MG63 (cell line): ENCODE data around the gene PCBP4. TPM values are rescaled to one million over a fixed set of nuclear protein-coding genes. Genes with fewer than 3 reads are reported as not detected.

Experiments used
- DNase-seq: peaks from one replicate; pipeline ENCODE4 v3.0.0-alpha.2; 2020
- H3K27me3 ChIP-seq: fragments of 250-450 bp; sonication (Bioruptor Pico); 2 replicates; pipeline ENCODE4 v1.5.1; 2020; ENCODE audit warnings: mild to moderate bottlenecking, moderate library complexity
- H3K36me3 ChIP-seq: fragments of 250-450 bp; sonication (Bioruptor Pico); 2 replicates; pipeline ENCODE4 v1.5.1; 2020; ENCODE audit warnings: mild to moderate bottlenecking, moderate library complexity
- H3K4me3 ChIP-seq: fragments of 250-450 bp; sonication (Bioruptor Pico); 2 replicates; pipeline ENCODE4 v1.5.1; 2020; ENCODE audit warnings: mild to moderate bottlenecking, moderate library complexity
- H3K9me3 ChIP-seq: fragments of 250-450 bp; sonication (Bioruptor Pico); 2 replicates; pipeline ENCODE4 v1.5.1; 2020; ENCODE audit warnings: mild to moderate bottlenecking, moderate library complexity
- total RNA-seq: library from RNA; depleted of rRNA; stranded (reverse); fragments of >200 nt; shearing (Covaris generic); gene quantifications from 2 replicates; pipeline ENCODE4 v1.2.3, GENCODE V29; 2014; ENCODE audit warnings: low replicate concordance; rRNA removed

Gene PCBP4
- total RNA-seq, 1 experiment from 2014 or later: 24.8 TPM

- no peaks in the 10 kb centered on the region for H3K27me3 ChIP-seq
- no peaks in the 10 kb centered on the region for H3K36me3 ChIP-seq
- DNase-seq: no peak
- no peaks in the 10 kb centered on the region for H3K9me3 ChIP-seq
- H3K4me3 ChIP-seq: no peak overlapping the region
These were observed 38.8 kb downstream of the PCBP4 start for GRCh38 chr3:51928438-51928837.

DNA sequence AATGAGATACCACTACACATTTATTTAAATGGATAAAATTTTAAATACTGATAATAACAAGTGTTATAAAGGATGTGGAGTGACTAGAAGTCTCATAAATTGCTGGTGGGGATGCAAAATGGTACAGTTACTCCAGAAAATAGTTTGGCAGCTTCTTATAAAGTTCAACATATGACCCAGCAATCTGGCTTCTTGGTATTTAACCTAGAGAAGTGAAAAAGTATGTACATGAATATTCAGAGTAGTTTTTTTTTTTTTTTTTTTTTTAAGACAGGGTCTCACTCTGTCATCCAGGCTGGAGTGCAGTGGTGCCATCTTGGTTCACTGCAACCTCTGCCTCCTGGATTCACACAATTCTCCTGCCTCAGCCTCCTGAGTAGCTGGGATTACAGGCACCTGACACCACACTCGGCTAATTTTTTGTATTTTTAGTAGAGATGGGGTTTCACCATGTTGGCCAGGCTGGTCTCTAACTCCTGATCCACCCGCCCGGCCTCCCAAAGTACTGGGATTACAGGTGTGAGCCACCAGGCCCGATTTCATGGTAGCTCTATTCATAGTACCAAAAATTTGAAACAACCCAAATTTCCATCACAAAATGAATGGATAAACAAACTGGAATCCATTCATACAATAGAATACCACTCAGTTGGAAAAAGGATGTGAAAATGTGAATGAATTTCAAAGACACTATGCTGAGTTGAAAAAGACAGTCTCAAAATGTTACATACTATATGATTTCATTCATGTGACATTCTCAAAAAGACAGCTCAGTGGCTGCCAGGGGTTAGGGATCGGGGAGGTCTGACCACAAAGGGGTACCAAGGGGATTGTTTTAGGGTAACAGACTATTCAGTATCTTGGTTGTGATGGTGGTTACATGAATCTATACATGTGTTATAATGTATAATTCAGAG is 39.9 kb downstream of the PCBP4 start:
- no peaks in the 10 kb centered on the region for H3K27me3 ChIP-seq
- no peak for DNase-seq
- no peak overlapping the region for H3K4me3 ChIP-seq
- H3K36me3 ChIP-seq: no peaks in the 10 kb centered on the region
- H3K9me3 ChIP-seq: no peaks in the 10 kb centered on the region

- Histone ChIP-seq H3K36me3 (no peaks in the 10 kb centered on the region), H3K27me3 (no peaks in the 10 kb centered on the region; the same call in 1 of the 2 replicates), H3K4me3 (no peak overlapping the region), H3K9me3 (no peaks in the 10 kb centered on the region)
- no peak for DNase-seq
These were observed 46.1 kb downstream of the PCBP4 start for GRCh38 chr3:51921081-51921578.

- Histone ChIP-seq H3K27me3 (no peaks in the 10 kb centered on the region; the same call in 1 of the 2 replicates), H3K9me3 (no peaks in the 10 kb centered on the region), H3K36me3 (no peaks in the 10 kb centered on the region), H3K4me3 (no peak overlapping the region)
- DNase-seq: no peak
These were observed 50.8 kb downstream of the PCBP4 start for GRCh38 chr3:51916418-51916817.

GRCh38 chr3:51908026-51908425 is 59.2 kb downstream of the PCBP4 start:
- no peaks in the 10 kb centered on the region for H3K27me3 ChIP-seq
- no peak overlapping the region for H3K4me3 ChIP-seq
- DNase-seq: no peak
- no peaks in the 10 kb centered on the region for H3K9me3 ChIP-seq
- H3K36me3 ChIP-seq: no peaks in the 10 kb centered on the region

Other genes with a start within 250 kb of the PCBP4 start
- gene IQCF6, start 188.2 kb downstream of the PCBP4 start, total RNA-seq: not detected in 2 replicates
- gene IQCF2, start 105.8 kb downstream of the PCBP4 start, total RNA-seq: not detected in 2 replicates
- gene IQCF5, start 91.9 kb downstream of the PCBP4 start, total RNA-seq: not detected in 2 replicates
- not detected in 2 replicates for gene IQCF1, start 64.1 kb downstream of the PCBP4 start, total RNA-seq
- gene RRP9, start 25.6 kb downstream of the PCBP4 start, total RNA-seq: 59.3 and 78.5 TPM in 2 replicates
- 5.9 and 13.8 TPM in 2 replicates for gene PARP3, start 25.1 kb downstream of the PCBP4 start, total RNA-seq
- gene GPR62, start 12.1 kb downstream of the PCBP4 start, total RNA-seq: not detected in 2 replicates
- gene ABHD14B, start 6.6 kb upstream of the PCBP4 start, total RNA-seq: 10.0 and 15.6 TPM in 2 replicates
- 6.5 TPM in 1 of 2 replicates, not detected in the other for gene ABHD14A, start 7.6 kb upstream of the PCBP4 start, total RNA-seq
- gene ACY1, start 16.1 kb upstream of the PCBP4 start, total RNA-seq: 17.2 and 46.4 TPM in 2 replicates
- gene RPL29, start 28.4 kb upstream of the PCBP4 start, total RNA-seq: 598 and 1,092 TPM in 2 replicates
- gene DUSP7, start 89.1 kb upstream of the PCBP4 start, total RNA-seq: 2.1 and 9.7 TPM in 2 replicates
- gene POC1A, start 187.0 kb upstream of the PCBP4 start, total RNA-seq: 14.2 and 19.8 TPM in 2 replicates
- gene ALAS1, start 230.7 kb upstream of the PCBP4 start, total RNA-seq: 33.7 and 34.0 TPM in 2 replicates